NCI-H2196 (cell line): ENCODE measurements around the gene DYNLT2B.
"Not testable (repeated sequence)": the region's sequence is repeated elsewhere in the genome, so short reads cannot be mapped to it uniquely, and the experiment has no call there.

Experiments
- DNase-seq: peaks from one replicate; lab custom pipeline; 2025; ENCODE audit not compliant: unreplicated experiment; lab: John Stamatoyannopoulos, UW

The DYNLT2B gene

DNA sequence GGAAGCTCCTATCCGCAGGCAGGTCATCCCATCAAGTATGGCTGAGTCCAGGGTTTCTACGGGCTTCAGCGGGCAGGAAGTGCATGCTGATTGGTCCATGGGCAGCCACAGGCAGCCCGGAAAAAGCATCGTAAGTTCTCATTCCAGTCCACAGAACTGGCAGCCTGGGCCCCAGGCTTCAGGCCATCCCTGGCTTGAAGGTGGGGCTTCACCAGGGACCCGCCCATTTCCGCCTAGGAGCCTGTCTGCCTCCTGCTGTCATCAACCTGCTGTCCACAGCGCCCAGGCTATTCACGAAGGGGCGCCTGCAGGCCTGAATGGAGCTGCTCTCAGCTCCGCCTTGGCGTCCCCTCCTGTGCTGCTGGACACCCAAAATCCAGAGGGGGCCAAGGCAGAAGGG, 44.4 kb downstream of the DYNLT2B start:
- DNase-seq: no peak

GRCh38 chr3:196272826-196273225, 45.2 kb downstream of the DYNLT2B start:
- no peak for DNase-seq

GRCh38 chr3:196270499-196270898, 47.5 kb downstream of the DYNLT2B start:
- DNase-seq: no peak

GRCh38 chr3:196268284-196269163, 49.5 kb downstream of the DYNLT2B start:
- no peak for DNase-seq

- no peak for DNase-seq
These were observed 54.2 kb downstream of the DYNLT2B start for GRCh38 chr3:196263819-196264218.

- DNase-seq: no peak
These were observed 57.3 kb downstream of the DYNLT2B start for GRCh38 chr3:196260784-196261183.

DNA sequence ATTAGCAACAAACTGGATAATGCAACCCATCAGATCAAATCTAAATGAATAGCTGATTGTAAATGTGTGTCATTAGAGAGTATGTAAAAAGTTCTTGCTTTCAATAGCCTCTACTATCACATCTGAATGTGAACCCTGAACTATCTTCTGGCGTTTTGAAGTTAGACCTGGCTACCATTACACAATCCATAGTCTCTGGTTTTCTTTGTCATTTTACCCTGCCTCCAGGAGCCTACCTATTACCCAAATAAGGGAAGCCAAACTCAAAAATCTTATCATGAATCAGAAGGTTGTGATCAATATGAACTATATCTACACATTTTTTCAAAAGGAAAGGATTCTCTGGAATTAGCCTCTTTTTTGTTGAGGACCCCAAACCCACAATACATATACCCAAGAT, 62.3 kb downstream of the DYNLT2B start:
- DNase-seq: no peak

- no peak for DNase-seq
These were observed 63.4 kb downstream of the DYNLT2B start for GRCh38 chr3:196254376-196255283.

- no peak for DNase-seq
These were observed 66.1 kb downstream of the DYNLT2B start for GRCh38 chr3:196251918-196252317.

- DNase-seq: no peak
These were observed 71.3 kb downstream of the DYNLT2B start for GRCh38 chr3:196246612-196247308.

DNA sequence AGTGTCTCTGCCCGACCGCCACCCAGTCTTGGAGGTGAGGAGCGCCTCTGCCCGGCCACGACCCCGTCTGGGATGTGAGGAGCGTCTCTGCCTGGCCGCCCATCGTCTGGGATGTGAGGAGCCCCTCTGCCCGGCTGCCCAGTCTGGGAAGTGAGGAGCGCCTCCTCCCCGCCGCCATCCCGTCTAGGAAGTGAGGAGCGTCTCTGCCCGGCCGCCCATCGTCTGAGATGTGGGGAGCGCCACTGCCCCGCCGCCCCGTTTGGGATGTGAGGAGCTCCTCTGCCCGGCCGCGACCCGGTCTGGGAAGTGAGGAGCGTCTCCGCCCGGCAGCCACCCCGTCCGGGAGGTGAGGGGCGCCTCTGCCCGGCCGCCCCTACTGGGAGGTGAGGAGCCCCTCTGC, 73.9 kb downstream of the DYNLT2B start:
- DNase-seq: not testable (repeated sequence)

DNA sequence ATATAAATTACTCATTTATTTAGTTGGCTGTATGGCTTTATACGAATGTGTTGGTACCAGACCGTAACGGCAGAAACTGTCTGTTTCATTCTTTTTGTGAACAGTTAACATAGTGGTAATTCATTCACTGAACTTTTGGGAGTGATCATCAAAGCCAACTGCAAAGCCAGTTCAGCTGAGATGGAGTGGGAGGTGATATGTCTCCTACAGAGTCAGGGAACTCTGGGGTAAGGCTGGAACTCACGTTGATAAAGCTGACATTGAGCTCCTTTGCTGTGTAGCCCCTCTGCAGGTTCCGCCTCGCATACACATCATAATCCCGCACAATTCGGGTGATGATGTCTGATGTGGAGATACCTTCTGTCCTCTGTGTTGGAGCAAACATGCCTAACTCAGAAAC, 76.3 kb downstream of the DYNLT2B start:
- no peak for DNase-seq
